Gastroesophageal sphincter (tissue), 4 donors: ENCODE data around the gene ITLN1. TPM values are rescaled to one million over a fixed set of nuclear protein-coding genes. Genes with fewer than 3 reads are reported as not detected.
"Not testable (repeated sequence)": the region's sequence is repeated elsewhere in the genome, so short reads cannot be mapped to it uniquely, and the experiment has no call there.

Experiments
- ATAC-seq: fragments of 150-250 bp; one replicate; pipeline ENCODE4 v1.9.1; 2016; ENCODE audit warnings: mild to moderate bottlenecking, moderate library complexity
- H3K27ac ChIP-seq, 4 donors: fragments of 200-600 bp; sonication (generic) in 3 of 4; 1 replicate in 3 of 4; 2 replicates in 1 of 4; pipeline ENCODE4 v1.5.1; 2016 to 2019
- H3K27me3 ChIP-seq: fragments of 200-600 bp; sonication (generic); one replicate; pipeline ENCODE4 v1.5.1; 2019
- H3K36me3 ChIP-seq, 2 donors: fragments of 200-600 bp; sonication (generic); one replicate each; pipeline ENCODE4 v1.5.1; 2019; ENCODE audit warnings: control low read depth in 1 of 2
- H3K4me1 ChIP-seq, 3 donors: fragments of 200-600 bp; sonication (generic); 1 replicate in 2 of 3; 2 replicates in 1 of 3; pipeline ENCODE4 v1.5.1; 2016 to 2019; ENCODE audit warnings: control low read depth in 2 of 3
- H3K4me3 ChIP-seq, 2 donors: fragments of 200-600 bp; sonication (generic); one replicate each; pipeline ENCODE4 v1.5.1; 2019; ENCODE audit warnings: mild to moderate bottlenecking in 1 of 2, moderate library complexity in 1 of 2
- H3K9me3 ChIP-seq, 3 donors: fragments of 200-600 bp; sonication (generic); one replicate each; pipeline ENCODE4 v1.5.1; 2017 to 2019; ENCODE audit warnings: control low read depth in 2 of 3
- EP300 ChIP-seq: sonication (generic); formaldehyde crosslinking; IDR thresholded peaks from one replicate; pipeline ENCODE4 v1.6.1; 2017; ENCODE audit warnings: antibody characterized with exemption, mild to moderate bottlenecking
- POLR2A ChIP-seq, 2 donors: fragments of 450-650 bp; IDR thresholded peaks; one replicate each; pipeline ENCODE4 v1.6.1; 2017; ENCODE audit warnings: antibody characterized with exemption in 2 of 2, mild to moderate bottlenecking in 2 of 2, moderate library complexity in 1 of 2
- POLR2AphosphoS5 ChIP-seq: sonication (generic); formaldehyde crosslinking; IDR thresholded peaks from one replicate; pipeline ENCODE4 v1.6.1; 2017; ENCODE audit warnings: antibody characterized with exemption
- WGBS, 2 donors: methylation state at CpG; one replicate each; pipeline ENCODE4 v1.1.5; 2018; ENCODE audit warnings: low coverage in 1 of 2; 5-methylcytosine and 5-hydroxymethylcytosine counted together
- total RNA-seq, 4 donors: library from RNA; depleted of rRNA; stranded (reverse); fragments of >200 nt; gene quantifications; one replicate each; pipeline ENCODE4 v1.1.0, GENCODE V29; 2016
- TF ChIP-seq, protein P1 (sequence below), 4 experiments: fragments of 200-600 bp in 2 of 4; fragments of 450-650 bp in 2 of 4; sonication (generic) in 1 of 4; IDR thresholded peaks; one replicate each; pipeline ENCODE4 v1.5.1; 2017 to 2019; ENCODE audit warnings: antibody characterized with exemption in 4 of 4, mild to moderate bottlenecking in 2 of 4, moderate library complexity in 2 of 4

Gene ITLN1
- total RNA-seq, 4 donors from 2014 or later, result 0.46 to 1.9 TPM; not detected in 2

GRCh38 chr1:160888926-160889325 is 3.9 kb upstream of the ITLN1 start:
- no peak overlapping the region for H3K4me3 ChIP-seq
- WGBS, 2 donors, result 23 to 69% methylated on average over 2 of the region's 2 CpGs
- no peak overlapping the region for H3K27ac ChIP-seq
- peaks cover 0 to 18% (median 0%) of the 10 kb centered on the region in 3 donors for H3K9me3 ChIP-seq
- H3K4me1 ChIP-seq, result no peaks in the 10 kb centered on the region
- no peaks in the 10 kb centered on the region for H3K36me3 ChIP-seq
- H3K27me3 ChIP-seq, result peaks cover 10% of the 10 kb centered on the region
- no peak for ATAC-seq
- TF ChIP-seq EP300 (no peak), POLR2AphosphoS5 (no peak), POLR2A (IDR thresholded peaks at IDR 0.05) (no peak)
- TF ChIP-seq, protein P1, sequence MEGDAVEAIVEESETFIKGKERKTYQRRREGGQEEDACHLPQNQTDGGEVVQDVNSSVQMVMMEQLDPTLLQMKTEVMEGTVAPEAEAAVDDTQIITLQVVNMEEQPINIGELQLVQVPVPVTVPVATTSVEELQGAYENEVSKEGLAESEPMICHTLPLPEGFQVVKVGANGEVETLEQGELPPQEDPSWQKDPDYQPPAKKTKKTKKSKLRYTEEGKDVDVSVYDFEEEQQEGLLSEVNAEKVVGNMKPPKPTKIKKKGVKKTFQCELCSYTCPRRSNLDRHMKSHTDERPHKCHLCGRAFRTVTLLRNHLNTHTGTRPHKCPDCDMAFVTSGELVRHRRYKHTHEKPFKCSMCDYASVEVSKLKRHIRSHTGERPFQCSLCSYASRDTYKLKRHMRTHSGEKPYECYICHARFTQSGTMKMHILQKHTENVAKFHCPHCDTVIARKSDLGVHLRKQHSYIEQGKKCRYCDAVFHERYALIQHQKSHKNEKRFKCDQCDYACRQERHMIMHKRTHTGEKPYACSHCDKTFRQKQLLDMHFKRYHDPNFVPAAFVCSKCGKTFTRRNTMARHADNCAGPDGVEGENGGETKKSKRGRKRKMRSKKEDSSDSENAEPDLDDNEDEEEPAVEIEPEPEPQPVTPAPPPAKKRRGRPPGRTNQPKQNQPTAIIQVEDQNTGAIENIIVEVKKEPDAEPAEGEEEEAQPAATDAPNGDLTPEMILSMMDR (IDR thresholded peaks at IDR 0.05), result no peak

DNA sequence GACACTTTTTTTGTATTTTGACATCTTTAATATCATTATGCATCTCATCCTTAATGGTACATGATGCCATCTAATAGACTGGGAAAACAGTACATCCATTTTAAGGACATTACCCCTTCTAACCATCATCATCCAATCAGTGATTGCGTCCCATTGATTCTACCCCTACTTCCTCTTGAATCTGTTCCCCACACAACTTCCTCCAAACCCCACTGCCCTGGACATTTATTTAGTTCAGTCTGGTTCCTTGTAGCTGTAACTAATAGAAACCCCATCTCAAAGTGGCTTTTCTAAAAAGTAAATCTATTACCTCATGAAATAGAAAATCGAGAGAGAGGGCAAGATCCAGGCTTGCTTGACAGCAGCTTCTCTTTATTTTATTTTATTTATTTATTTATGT is 2.1 kb upstream of the ITLN1 start:
- Histone ChIP-seq H3K36me3 (no peaks in the 10 kb centered on the region), H3K9me3 (no peaks in the 10 kb centered on the region), H3K27ac (no peak overlapping the region), H3K27me3 (peaks cover 10% of the 10 kb centered on the region), H3K4me3 (no peak overlapping the region), H3K4me1 (no peaks in the 10 kb centered on the region)
- WGBS, 2 donors, result 63 to 80% methylated on average over 2 of the region's 2 CpGs
- TF ChIP-seq POLR2A (IDR thresholded peaks at IDR 0.05) (no peak), POLR2AphosphoS5 (no peak)
- no peak for ATAC-seq

DNA sequence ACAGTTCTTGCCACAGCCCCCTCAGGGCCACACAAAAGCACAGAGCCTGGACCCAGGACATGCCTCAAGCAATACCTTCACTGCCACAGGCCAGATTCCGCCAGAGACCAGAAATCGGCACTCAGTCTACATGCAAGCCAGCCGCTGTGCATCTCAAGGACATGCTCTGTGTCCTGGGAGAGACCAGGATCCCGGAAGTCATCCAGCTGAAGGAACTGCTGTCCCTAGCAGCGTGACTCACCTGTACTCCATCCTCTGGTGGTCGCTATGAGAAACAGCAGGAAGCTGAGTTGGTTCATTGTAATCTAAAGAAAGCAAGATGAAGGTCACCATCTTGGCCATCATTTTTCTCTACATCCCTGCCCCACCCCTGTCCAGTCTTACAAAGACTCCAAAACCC is 401 bp downstream of the ITLN1 start:
- Histone ChIP-seq H3K27me3 (peaks cover 2% of the 10 kb centered on the region), H3K27ac (no peak overlapping the region), H3K4me3 (no peak overlapping the region), H3K4me1 (no peaks in the 10 kb centered on the region), H3K36me3 (no peaks in the 10 kb centered on the region), H3K9me3 (no peaks in the 10 kb centered on the region)
- ATAC-seq, result no peak
- TF ChIP-seq, protein P1 (IDR thresholded peaks at IDR 0.05), result peak in 2 of 4 experiments; percentile 15 to 38
- no peak for TF ChIP-seq POLR2AphosphoS5
- WGBS, 2 donors, result 92% methylated on average over 2 of the region's 6 CpGs; no CpG with 5 or more reads in 1 of the 2 donors

DNA sequence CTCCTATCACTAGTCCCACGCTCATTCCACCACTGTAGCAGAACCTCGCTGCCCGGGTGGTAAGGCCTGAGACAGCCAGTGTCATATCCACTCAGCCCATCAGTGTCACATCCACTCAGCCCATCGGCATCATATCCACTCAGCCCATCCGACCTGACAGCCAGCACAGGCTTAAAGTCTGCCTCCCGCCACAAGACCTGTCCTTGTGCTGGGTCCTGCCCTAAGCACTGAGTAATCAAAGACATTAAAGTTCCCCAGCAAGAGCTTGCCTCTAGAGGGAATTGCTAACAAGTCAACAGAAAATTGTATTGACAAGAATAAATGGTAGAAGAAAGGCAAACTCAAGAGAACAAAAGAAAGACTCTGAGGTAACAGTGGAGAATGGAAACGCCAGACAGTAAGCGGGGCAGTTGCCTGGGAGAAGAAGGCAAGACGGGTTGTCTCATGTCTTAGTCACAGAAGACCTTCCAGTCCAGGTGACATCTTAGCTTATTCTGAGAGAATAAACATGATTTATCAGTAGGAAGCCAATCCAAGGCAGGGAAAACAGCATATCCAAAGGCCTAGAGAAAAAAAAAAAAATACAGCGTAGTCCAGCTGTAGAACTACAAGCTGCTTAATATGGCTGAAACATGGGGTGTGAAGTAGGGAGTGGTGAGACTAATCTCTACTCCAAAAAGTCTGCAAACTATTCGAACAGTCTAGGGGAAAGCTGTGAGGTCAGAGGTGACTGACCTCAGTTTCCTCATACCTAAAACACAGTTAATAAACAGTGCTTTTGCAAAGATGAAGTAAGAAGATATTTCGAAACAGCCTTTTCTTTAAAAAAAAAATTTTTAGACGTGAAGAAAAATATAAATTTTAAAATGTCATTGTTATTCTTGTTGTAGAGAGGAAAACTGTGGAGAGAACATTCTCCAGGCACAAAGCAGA is 1.1 kb downstream of the ITLN1 start:
- WGBS, 2 donors, result 76 to 82% methylated on average over 9 to 11 of the region's 13 CpGs
- TF ChIP-seq POLR2A (IDR thresholded peaks at IDR 0.05) (no peak), EP300 (no peak), POLR2AphosphoS5 (no peak)
- TF ChIP-seq, protein P1 (IDR thresholded peaks at IDR 0.05), result no peak
- ATAC-seq, result no peak

DNA sequence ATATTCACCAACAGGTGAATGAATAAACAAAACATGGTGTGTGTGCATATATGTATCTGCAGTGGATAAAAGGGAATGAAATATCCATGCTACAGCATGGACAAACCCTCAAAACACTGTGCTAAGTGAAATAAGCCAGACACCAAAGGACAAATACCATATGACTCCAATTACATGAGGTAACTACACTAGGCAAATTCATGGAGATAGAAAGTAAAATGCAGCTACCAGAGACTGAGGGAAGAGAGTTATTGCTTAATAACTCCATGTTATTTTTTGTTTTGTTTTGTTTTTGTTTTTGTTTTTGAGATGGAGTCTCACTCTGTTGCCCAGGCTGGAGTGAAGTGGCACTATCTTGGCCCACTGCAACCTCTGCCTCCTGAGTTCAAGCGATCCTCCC is 2.4 kb downstream of the ITLN1 start:
- no peaks in the 10 kb centered on the region for H3K4me1 ChIP-seq
- TF ChIP-seq, protein P1 (IDR thresholded peaks at IDR 0.05), result no peak
- TF ChIP-seq POLR2A (IDR thresholded peaks at IDR 0.05) (no peak), POLR2AphosphoS5 (no peak), EP300 (no peak)
- H3K4me3 ChIP-seq, result no peak overlapping the region
- H3K27me3 ChIP-seq, result no peaks in the 10 kb centered on the region
- no peak for ATAC-seq
- H3K36me3 ChIP-seq, result no peaks in the 10 kb centered on the region
- no peak overlapping the region for H3K27ac ChIP-seq
- no peaks in the 10 kb centered on the region for H3K9me3 ChIP-seq
- 57 to 100% methylated on average over 1 of the region's 1 CpG for WGBS, 2 donors

More for the DNA sequence above, 1.1 kb downstream of the ITLN1 start:
- no peaks in the 10 kb centered on the region for H3K9me3 ChIP-seq
- H3K36me3 ChIP-seq, result no peaks in the 10 kb centered on the region
- no peaks in the 10 kb centered on the region for H3K4me1 ChIP-seq
- no peak overlapping the region for H3K4me3 ChIP-seq
- no peaks in the 10 kb centered on the region for H3K27me3 ChIP-seq
- no peak overlapping the region for H3K27ac ChIP-seq

GRCh38 chr1:160881264-160881663 is 3.7 kb downstream of the ITLN1 start:
- ATAC-seq, H3K27me3 ChIP-seq, H3K27ac ChIP-seq, H3K9me3 ChIP-seq, H3K4me3 ChIP-seq, H3K4me1 ChIP-seq, H3K36me3 ChIP-seq: not testable (repeated sequence)
- WGBS, 2 donors, result 89% methylated on average over 4 of the region's 7 CpGs; no CpG with 5 or more reads in 1 of the 2 donors
